SKM-1 (cell line): Measurements from ENCODE around the gene HNF4A.
"Not testable (repeated sequence)": the region's sequence is repeated elsewhere in the genome, so short reads cannot be mapped to it uniquely, and the experiment has no call there.

Experiments
- DNase-seq: peaks from one replicate; lab custom pipeline; 2025; ENCODE audit not compliant: unreplicated experiment; lab: John Stamatoyannopoulos, UW

HNF4A gene

DNA sequence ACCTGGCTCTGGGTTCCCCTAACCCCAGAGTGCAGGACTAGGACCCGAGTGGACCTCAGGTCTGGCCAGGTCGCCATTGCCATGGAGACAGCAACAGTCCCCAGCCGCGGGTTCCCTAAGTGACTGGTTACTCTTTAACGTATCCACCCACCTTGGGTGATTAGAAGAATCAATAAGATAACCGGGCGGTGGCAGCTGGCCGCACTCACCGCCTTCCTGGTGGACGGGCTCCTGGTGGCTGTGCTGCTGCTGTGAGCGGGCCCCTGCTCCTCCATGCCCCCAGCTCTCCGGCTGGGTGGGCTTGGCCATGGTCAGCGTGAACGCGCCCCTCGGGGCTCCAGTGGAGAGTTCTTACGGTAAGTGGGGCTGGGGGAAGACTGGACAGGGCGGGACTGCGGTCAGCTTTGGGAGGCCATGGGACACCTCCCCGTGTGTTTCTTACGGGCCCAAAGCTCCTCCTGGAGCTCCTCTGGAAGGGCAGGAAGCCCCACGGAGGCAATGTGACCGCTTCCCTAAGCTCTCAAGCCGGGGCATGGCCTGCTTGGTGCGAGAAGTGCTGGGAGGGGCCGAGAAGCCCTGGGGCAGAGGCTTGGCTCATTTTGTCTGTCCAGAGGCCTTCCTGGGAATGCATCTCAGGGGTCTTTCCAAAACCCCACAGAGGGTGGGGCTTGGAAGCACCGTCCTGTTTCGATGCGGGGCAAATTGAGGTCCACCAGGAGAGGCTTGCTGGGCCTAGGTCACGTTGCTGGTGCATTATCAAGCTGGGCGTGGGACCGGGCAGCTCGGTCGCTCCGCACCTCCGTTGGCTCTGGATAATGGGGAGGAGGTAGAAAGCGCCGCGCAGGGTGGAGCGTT lies at the start of gene HNF4A:
HNF4A (plus strand) TSS at position 202 of the 855 bp plus-strand sequence; CDS start at position 308, 106 bp downstream.
- no peak for DNase-seq

DNA sequence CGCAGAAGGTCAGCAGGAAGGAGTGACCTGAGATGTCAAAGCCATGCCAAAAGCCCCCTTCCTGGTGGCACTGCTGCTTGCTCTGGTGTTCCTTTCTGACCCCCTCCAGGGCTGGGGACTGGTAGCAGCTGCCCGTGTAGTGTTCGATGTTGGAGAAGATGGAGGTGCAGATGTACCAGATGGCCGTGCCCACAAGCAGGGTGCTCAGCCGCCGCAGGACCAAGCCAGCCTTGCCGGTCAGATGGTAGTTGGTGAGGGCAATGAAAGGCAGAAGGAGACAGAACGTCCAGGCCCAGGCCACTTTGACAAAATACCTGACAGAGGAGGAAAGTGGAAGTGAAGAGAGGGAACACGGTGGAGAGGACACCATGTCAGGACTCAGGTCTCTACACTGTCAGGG lies 48.6 kb upstream of the HNF4A start:
- no peak for DNase-seq

DNA sequence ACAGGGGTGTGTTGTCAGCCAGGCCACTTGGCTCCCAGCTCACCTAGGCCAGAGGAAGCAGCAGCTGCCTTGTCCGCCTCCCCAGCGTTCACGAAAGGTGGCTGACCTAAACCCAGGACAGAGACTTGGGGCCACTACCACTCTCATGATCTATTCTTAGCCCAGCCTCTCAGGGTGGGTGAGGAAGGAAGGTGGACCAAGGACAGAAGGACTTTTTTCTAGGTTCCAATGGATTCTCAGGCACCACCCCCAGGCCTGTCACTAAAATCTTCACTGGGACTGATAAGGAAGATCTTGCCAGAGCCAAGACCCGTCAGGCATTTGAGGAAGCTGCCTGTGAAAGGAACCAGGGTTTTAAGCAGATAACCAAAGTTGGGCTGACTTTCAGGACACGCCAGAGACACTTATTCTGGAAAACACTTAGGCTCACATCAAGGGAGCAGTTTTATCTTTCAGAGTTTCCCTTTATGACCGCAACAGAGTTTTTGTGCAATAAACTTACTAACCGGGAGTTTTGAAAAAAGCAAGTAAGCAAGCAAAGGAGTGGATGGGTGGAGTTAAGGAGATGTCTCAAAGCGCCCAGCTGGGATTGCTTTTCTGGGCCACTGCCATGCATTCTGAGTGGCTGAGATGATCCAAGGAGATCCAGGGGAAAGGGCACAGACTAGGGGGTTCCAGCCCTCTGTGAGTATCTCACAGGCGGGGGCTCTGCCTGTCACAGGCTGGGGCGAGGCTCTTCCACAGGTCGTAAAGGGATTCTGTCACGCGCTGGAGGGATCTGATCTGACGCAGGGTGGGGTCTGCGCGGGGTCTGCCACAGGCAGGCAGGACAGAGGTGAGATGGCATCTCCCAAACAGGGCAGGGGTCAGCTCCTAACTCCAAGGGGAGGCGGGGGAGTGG lies 45.5 kb upstream of the HNF4A start:
- DNase-seq, result peak; percentile 7

DNA sequence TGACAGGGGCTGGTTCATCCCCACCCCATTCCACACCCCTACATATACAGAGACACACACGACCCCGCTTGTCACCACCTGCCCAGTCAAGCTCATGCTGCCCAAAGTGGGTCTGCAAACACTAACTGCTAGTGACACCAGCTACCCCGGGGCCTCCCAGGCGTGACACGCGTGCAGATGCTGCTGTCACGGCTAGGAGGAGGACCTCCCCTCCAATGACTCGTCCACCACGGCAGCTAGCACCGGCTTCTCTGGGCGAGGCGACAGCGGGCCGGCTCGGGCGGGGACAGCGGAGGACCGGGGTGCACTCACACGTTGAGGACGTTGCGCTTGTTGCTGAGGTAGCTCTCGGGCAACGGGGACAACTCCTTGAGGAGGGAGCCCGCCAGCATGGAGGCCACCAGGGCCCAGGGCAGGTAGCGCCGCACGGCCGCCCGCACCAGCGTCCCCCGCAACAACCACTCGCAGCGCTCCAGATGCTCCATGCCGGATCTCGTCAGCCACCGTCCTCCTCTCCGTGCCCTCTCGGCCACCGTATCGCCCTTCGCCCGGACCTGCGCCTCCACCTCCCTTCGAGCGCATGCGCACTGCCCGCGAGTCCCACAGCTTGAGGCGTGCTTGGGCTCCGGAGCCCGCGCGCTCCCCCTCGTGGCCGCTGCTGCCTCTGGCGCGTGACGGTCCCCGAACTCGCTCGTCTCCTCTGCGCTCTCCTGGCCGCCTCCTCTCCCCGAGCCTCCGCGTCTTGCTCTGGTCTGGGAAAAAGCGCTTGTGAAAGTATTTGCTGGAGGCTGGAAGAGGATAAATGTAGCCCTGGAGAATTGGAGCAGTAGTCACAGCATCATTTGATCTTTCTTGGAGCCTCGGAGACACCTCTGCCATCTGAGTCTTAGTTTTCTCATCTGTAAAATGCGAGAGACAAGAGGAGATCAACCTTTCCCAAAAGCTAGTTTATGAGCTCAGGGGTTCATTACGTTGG lies 44.5 kb upstream of the HNF4A start, which contains the start of gene FITM2:
FITM2 (minus strand) TSS at position 539 of the 976 bp plus-strand sequence; CDS start at position 485, 54 bp downstream.
- peak; percentile 92 for DNase-seq

DNA sequence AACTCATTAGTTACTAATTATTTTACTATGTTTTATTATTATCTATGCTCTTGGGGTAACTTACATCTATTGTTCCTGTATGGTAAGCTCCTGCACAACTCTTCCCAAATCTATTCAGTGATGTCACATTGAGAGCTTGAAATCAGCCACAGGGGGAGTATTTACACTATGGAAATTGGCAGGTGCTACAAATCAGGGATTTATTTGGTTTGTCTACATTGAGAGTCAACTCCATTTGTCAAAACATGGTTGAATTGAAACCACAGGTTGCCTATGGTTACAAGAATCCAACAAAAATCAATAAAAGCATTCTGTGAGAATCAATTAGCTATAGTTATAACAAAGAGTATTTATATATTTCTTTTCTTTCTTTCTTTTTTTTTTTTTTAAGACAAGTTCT lies 40.6 kb upstream of the HNF4A start:
- DNase-seq, result no peak

DNA sequence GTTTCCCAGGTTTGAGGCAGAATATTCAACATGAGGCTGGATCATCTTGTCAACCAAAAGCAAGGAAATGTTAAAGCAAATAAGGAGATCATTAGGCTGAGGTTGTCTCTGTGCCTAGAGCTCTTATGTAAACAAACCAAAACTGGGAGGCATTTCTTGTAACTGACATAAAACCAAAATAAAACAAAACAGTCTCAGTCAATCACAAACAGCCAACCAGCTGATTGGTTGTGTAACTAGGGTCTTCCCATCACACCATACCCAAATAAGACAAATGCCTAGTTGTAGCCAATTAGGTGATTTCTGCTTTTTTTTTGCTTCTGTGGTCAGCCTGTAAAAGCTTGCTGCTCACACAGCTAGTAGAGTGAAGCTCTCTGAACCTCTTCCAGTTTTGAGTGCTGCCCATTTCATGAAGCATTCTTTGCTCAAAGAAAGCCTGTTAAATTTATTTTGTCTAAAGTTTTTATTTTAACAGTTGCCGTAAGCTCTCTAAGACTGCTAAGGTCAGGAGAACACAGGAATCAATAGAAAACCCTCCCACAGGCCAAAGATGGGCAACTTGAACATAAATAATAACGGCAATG lies 35.6 kb upstream of the HNF4A start:
- no peak for DNase-seq

DNA sequence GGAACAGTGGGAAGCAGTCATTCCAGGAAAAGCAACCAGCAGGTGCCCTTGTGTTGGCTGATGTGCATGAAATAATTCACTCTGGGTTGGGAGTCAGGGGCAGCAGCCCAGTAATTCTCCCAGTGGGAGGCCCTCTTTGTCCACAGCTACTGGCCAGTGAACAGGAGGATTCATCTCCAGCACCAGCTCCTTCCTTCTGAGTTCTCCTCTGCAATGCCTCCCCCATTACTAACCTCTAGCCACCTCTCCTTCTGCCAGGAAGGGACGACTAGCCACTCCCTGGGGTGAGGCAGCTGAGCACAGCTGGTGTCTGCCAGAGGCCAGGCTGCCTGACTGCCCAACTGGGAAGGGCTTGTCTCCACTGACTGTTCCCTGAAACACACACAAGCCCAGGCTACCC lies 31.2 kb upstream of the HNF4A start:
- DNase-seq, result no peak

DNA sequence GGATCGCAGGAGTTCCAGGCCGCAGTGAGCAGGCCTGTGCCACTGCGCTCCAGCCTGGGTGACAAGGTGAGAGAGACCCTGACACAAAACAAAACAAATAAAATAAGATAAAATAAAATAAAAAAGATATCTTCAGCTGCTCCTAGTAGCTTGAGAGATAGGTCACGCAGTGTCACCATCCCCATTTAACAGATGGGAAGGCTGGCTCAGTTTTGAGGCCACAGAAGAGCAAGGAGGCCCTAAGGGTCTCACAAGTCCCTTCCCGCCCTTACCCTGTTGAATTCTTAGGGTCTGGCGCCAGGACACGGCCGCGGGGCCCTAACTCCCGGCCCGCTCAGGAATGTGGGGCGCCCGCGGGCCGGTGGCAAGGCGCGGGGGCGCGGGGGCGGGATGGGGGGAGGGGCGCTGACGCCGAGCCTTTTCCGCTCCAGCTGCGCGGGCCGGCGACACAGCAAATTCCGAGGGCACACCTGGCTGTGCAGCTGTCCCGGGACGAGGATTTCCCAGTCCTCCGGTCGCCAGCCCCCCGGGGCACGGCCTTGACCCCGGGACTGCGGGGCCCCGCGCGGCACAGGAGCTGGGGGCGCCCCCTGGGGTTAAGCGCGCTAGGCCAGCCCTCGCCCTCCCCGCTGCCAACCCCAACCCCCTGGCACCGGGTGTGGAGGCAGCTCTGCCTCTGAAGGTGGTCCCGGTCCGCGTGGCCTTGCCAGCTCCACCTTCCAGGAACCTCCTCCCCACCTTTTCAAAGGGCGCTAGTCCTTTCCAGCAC lies 28.9 kb upstream of the HNF4A start:
- no peak for DNase-seq

DNA sequence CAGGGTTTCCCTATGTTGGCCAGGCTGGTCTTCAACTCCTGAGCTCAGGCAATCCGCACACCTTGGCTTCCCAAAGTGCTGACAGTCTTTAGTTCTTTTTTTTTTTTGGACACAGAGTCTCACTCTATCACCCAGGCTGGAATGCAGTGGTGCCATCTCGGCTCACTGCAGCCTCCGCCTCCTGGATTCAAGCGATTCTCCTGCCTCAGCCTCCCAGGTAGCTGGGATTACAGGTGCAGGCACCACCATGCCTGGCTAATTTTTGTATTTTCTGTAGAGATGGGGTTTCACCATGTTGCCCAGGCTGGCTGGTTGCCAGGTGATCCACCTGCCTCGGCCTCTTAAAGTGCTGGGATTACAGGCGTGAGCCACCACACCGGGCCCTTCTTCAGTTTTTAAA lies 27.8 kb upstream of the HNF4A start:
- not testable (repeated sequence) for DNase-seq

DNA sequence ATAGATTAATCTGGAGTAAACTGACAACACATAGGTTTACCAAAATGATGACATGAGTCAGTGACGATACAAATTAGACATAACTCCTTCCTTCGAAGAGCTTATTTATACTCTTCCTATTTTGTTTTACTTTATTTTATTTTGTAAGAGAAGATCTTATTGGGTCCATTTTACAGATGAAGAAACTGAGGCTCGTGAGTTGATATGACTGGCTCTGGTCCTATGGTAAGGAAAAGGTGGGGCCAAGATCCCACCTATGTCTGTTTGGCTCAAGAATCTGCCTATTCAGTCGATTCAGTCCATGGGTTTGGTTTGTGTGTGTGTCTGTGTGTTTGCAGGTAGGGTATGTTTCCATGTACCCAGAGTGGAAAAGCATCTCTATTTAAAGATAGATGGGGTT lies 27.1 kb upstream of the HNF4A start:
- no peak for DNase-seq

DNA sequence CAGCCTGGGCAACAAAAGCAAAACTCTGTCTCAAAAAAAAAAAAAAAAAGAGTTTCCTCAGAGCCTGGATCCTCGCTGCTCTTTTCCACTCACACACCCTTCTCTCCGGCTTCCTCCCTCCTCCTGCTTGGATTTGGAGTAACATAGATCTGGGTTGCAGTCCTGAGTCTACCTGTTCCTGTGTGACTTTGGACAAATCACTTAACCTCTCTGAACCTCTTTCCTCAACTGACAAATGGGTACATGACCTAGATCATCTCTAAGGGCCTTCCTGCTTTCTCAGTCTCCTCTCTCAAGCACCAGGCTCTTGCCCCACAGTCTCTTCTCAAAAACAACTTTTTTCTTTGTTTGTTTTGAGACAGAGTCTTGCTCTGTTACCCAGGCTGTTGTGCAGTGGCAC lies 24.3 kb upstream of the HNF4A start:
- DNase-seq, result no peak

DNA sequence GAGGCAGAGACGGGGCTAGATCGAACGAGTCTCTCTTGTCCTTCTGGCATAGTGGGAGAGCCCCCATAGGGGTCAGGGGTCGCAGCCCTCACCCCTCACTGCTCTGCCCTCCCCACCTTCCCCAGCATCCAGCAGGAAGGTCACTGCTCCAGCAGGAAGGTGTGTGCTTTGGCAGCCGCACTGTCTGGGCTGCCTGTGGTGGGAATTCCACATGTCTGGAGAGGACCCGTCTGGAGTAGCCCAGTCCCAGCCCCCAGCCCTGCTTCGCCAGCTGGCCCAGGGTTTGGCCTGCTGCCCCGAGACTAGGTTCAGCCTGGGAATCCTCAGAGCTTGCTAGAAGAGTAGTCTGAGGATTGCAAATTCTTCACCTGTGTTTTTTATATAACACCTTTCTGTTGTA lies 21.2 kb upstream of the HNF4A start:
- DNase-seq, result no peak

DNA sequence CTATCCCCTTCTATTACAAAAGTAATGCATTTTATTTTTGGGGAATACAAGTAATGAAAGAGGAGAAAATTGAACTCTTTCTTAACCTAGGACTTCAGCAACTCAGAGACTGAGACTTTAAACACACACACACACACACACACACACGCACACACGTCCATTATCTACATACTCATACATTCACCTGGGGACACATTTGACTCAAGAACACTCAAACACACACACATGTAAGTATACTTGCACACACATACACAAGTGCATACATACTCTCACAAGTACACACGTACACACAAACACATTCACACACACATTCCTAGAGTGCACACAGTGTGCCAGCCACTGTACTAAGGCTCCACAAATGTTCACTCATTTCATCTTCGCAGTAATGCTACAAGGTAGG lies 20.8 kb upstream of the HNF4A start:
- no peak for DNase-seq

DNA sequence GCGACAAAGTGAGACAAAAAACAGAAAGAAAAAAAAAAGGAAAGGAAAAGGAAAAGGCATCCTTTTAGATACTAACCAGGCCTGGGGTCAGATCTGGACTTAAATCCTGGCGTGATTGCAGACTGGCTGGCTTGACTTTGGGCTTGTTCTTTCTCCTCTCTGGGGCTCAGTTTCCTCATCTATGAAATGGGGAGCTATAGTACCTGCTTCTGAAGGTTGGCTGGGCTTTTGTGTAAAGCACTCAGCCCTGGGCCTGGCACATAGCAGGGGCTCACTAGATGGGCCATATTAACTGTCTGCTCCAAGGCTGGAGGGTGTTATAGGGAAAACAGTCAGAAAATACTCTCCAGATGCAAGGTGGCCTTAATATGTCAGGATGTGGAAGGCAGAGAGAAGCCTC lies 19.8 kb upstream of the HNF4A start:
- DNase-seq, result no peak

DNA sequence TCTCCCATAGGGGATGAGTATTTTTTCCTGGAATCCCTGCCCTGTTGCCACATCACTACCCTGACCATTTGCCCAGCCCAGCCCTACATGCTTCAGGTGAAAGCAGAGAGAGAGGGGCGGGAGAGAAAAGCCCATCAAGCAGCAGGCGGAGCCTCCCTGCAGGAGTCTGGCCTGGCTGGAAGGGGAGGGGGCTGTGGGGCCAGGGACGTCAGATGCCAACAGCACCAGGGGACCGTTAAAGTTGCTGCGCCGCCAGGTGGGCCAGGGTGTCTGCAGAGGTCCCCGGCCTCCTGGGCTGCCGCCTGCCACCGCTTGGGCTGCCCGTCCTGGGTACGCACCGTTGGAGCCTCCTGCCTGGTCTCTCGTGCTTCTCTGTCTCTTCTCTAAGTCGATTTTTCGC lies 19.4 kb upstream of the HNF4A start:
- no peak for DNase-seq

DNA sequence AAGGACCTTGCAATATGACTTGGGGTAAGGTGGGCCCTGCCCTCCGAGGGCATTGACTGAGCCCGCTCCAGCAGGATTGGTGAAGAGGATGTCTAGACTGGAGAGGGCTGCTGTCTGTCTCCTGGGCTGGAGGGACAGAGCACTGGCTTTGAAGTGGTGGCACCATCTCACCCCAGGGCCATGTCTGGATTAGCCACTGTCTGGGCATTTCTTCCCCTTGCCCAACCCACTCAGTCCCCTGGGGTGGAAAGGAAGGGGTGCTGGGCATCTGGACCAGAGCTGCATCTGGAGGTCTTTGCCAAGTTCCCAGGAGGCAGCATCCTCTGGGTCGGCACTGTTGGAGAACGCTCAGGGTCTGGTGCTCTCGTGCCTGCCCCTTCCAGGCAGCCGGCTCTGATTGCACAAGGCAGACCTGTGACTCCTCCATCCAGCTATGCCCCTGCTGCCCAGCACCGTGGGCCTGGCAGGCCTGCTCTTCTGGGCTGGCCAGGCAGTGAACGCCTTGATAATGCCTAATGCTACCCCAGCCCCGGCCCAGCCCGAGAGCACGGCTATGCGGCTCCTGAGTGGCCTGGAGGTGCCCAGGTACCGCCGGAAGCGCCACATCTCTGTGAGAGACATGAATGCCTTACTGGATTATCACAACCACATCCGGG lies 18.6 kb upstream of the HNF4A start, which contains the start of gene R3HDML:
R3HDML (plus strand) TSS at position 319 of the 656 bp plus-strand sequence; CDS start at position 434, 115 bp downstream.
- no peak for DNase-seq

DNA sequence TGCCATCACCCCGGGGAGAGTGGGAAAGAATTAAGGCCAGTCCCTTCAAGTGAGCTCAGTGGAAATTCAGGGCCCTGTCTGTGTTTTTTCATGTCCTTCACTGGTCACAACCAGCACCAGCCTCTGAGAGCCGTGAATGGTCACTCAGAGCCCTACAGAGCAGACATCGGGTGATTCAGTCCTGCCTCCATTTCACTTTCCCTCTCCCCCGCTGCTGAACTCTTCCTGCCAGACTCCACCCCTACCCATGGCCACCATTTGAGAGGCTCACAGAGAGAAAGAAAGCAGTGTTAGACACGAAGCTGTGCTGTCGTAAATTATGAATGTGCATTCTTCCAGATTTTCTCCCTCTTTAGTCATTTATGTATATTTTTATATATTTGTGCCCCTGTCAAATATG lies 13.3 kb upstream of the HNF4A start:
- DNase-seq, result no peak

DNA sequence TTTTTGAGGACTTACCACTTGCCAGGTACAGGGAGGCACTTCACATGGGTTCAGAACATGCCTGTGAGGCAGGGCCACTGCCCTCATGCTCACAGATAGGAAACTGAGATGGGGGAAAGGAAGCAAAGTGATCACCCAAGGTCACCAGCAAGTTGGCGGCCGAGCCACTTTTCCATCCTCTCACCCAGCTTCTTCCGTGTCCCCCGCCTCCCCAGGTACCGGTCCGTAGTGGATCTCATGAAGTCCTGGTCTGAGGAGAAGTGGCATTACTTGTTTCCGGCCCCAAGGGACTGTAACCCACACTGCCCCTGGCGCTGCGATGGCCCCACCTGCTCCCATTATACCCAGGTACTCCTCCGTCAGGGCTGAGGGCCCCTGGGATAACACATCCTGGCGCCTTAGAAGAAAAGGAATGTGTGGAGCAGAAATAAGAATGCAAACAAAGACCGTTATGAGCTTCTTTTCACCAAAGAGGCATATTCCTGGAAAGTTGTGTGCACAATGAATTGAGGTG lies 12.3 kb upstream of the HNF4A start:
- DNase-seq, result no peak

DNA sequence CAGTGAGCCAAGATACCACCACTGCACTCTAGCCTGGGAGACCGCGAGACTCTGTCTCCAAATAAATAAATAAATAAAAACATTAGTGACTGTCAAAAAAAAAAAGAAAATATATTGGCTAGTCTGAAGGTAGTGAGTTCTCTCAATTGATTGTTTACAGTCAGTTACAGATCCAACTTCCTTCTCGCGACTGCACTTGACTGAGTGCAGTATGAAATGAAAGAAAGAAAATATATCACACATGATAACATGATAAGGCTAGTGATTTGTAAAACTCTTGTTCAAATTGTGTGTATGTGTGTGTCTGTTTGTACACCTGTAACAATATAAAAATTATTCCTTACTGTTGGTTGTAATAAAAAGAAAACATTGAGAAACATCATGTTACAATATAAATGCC lies 10.8 kb upstream of the HNF4A start:
- DNase-seq, result no peak
